ENCODE data around the gene AK4.
A peak's percentile ranks its signal among the peaks of the same experiment; 100 is the strongest.

AK4 gene

GRCh38 chr1:65172936-65173690 lies 25.1 kb downstream of the AK4 start:
- H3K27ac ChIP-seq = no peak overlapping the region
- no peak overlapping the region for H3K4me3 ChIP-seq

GRCh38 chr1:65174585-65174984 lies 26.6 kb downstream of the AK4 start:
- no peak overlapping the region for H3K4me3 ChIP-seq
- no peak overlapping the region for H3K27ac ChIP-seq

- H3K4me3 ChIP-seq = no peak overlapping the region
- H3K27ac ChIP-seq = peak overlapping the region in 3 of 21 experiments; percentile 12 to 16 (median 13)
These were observed 27.4 kb downstream of the AK4 start for GRCh38 chr1:65175171-65176055.

- H3K4me3 ChIP-seq = no peak overlapping the region
- peak overlapping the region in 1 of 21 experiments; percentile 43 for H3K27ac ChIP-seq
These were observed 28.1 kb downstream of the AK4 start for GRCh38 chr1:65176056-65176450.

DNA sequence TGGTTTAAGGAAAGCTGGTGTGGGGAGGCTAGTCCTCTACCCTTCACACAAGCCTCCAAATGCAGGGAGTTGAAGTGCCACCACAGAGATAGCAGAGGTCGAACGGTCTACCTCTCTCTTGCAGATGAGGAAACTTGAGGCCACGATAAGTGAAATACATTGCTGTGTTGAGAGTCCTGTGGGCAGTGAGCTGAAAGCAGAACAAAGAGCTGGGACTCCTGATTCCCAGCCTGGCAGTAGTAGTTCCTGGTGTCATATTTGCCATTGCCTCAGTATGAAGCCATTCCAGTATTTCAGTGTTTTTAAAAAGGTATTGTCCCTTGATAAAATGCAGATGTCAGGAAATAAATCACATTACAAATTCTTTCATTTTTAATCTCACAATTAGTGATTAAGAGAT lies 28.6 kb downstream of the AK4 start:
- Histone ChIP-seq H3K27ac (peak overlapping the region in 1 of 21 experiments; percentile 43), H3K4me3 (no peak overlapping the region)

DNA sequence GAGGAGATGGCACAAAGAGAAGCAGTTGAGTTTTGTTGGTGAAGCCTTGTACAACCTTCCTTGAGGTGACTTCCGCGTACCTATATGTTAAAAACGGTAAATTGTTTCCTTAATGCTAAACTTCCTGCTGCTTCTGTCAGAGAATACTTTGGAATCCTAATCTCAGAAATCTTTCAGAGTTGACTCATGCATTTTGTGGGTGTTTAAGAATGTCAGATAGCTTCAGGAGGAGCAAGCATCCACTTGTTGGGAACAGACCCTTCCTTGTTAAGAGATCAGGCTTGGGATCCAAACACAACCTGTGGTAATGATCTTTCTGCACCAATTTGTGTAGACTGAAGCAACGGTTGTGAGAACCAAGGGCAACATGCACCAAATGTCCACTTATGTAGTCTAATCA lies 29.5 kb downstream of the AK4 start:
- H3K27ac ChIP-seq = peak overlapping the region in 2 of 21 experiments; percentile 29 to 36
- no peak overlapping the region for H3K4me3 ChIP-seq

GRCh38 chr1:65178235-65178634 lies 30.2 kb downstream of the AK4 start:
- no peak overlapping the region for H3K4me3 ChIP-seq

GRCh38 chr1:65179148-65179547 lies 31.1 kb downstream of the AK4 start:
- Histone ChIP-seq H3K27ac (no peak overlapping the region), H3K4me3 (no peak overlapping the region)

More at GRCh38 chr1:65178235-65178634, 30.2 kb downstream of the AK4 start:
- H3K27ac ChIP-seq = peak overlapping the region in 5 of 21 experiments; percentile 1 to 36 (median 14)

DNA sequence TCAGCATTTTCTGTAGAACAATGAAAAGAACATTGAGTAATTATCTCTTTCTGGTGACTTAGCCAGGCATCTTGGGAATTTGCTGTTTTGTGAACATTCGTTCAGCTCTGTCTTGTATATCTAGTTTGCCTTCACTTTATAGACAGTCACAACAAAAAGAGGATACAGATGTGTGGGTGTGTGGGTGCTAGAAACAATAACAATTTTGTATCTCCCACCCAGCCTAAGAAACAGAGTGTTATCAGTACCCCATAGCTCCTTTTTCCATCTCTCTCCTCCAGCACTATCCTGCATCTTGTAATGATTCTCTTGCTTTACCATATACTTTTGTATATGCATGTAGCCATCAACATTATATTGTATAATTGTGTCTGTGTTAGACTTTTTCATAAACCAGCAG lies 33.0 kb downstream of the AK4 start:
- no peak overlapping the region for H3K27ac ChIP-seq
- no peak overlapping the region for H3K4me3 ChIP-seq

DNA sequence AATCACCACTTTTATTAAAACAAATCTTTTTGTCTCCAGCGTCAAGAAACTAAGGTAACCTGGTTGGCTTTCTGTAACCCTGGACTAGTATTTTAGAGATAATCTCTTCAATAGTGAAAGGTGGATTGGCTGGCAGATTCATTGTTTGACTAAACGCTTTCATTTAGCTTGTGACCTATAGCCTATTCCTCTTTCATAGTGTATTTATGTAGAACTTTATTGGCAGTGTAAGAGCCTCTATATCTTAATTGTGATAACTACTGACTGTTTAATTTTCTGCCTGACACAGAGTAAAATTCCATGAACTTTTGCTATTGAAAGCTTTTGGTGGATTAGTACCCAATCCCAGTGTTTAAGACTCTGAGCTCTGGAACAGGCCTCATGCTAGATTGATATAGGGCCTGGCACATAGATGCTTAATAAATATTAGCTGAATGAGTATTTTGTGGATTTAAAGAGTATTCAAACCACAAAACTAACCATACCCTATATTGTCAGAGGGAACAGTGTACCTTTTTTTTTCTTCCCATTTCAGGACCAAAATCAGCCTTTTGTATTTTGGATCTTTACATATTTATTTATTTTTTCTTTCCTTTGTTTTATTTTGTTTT lies 34.8 kb downstream of the AK4 start:
- H3K4me3 ChIP-seq = no peak overlapping the region
- no peak overlapping the region for H3K27ac ChIP-seq

GRCh38 chr1:65189576-65190115 lies 41.6 kb downstream of the AK4 start:
- Histone ChIP-seq H3K4me3 (no peak overlapping the region), H3K27ac (no peak overlapping the region)

DNA sequence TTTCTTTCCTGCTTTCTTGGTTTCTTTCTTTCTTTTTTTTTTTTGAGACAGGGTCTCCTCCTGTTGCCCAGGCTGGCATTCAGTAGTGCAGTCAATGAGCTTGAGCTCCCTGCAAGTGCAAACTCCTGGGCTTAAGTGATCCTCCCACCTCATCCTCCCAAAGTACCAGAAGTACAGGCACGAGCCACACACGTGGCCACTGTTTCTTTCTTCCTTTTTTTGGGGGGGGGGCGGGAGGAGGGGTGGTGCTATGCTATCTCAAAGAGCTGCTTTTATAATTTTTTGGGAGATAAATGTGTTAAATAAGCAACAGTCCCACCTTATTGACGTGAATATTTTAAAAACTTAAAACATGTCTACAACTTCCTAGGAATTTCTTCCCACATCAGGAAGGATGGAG lies 42.2 kb downstream of the AK4 start:
- H3K27ac ChIP-seq = no peak overlapping the region
- H3K4me3 ChIP-seq = no peak overlapping the region

DNA sequence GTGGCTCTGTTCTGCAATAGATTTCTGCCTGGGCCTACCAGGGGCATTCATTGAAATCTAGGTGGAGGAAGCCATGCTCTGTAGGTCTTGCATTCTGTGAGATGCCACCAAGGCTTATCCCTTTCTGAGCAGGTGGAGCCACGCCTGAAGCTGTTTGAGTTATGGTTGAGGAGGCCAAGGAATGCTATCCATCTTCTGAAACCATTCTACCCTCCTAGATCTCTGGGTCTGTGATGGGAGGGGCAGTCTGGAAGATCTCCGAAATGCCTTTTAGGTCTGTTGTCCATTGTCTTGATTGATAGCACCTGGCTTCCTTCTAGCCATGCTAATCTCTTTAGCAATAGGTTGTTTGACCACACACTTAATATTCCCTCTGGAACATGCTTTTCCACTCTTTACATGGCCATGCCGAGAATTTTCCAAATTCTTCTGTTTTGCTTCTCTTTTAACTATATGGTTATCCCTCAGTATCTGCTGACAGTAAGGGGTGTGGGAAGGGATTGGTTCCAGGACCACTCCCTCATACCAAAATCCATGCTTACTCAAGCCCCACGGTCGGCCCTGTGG lies 45.2 kb downstream of the AK4 start:
- H3K27ac ChIP-seq = no peak overlapping the region
- no peak overlapping the region for H3K4me3 ChIP-seq

DNA sequence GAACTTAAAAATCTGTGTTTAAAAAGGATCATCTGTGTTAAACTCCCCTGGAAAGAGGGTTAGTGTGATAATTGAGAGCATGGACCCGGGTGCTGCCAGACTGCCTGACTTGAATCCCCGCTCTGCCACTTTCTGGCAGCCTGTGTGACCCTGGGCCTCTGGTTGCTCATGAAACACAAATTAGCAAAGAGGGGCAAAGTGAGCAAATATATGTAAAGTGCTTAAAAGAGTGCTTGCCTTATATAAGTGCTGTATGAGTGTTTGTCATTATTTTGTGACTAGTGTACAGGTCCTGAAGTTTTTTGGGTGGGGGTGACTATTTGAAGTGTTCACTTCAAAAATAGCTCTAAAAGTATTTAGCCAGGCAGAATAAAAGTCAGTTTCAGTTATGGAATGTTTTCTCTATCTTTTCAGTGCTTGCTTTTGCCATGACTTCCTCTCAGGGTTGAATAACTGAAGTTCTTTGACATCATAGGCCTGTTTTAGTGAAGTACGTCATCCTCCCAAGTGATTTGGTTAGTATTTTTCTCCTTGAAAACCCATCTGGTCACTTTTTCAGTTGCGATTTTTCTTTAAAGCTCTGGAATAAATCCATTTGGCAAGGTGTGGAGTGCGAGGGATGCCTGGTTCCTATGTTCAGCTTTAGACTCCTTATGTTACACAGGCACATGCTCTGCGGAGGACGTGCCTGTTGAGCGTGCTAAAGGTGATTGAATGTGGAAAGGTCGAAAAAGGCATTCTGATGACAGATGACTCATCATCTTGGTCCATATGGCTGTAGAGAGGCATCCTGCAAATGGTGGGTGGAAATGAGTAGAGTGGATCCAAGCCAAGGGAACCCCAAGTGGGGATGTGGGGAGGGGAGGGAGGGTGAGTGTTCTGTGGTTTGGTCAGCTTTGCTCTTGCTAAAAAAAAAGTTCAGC lies 47.8 kb downstream of the AK4 start:
- H3K27ac ChIP-seq = no peak overlapping the region
- H3K4me3 ChIP-seq = no peak overlapping the region

DNA sequence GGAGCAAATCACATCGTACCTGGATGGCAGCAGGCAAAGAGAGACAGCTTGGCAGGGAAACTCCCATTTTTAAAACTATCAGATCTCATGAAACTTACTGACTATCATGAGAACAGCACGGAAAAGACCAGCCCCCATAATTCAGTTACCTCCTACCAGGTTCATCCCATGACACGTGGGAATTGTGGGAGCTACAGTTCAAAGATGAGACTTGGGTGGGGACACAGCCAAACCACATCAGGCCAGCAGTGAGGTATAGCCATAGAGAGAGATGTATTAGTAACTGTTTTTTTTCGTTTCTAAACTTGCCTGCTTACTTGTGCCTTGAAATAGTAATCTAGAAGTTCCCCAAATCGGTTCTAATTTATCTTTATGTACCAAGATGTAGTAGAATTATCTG lies 48.9 kb downstream of the AK4 start:
- Histone ChIP-seq H3K27ac (no peak overlapping the region), H3K4me3 (no peak overlapping the region)

- no peak overlapping the region for H3K4me3 ChIP-seq
- no peak overlapping the region for H3K27ac ChIP-seq
These were observed 49.6 kb downstream of the AK4 start for GRCh38 chr1:65197636-65198035.

- H3K4me3 ChIP-seq = no peak overlapping the region
These were observed 50.1 kb downstream of the AK4 start for GRCh38 chr1:65198096-65198495.

DNA sequence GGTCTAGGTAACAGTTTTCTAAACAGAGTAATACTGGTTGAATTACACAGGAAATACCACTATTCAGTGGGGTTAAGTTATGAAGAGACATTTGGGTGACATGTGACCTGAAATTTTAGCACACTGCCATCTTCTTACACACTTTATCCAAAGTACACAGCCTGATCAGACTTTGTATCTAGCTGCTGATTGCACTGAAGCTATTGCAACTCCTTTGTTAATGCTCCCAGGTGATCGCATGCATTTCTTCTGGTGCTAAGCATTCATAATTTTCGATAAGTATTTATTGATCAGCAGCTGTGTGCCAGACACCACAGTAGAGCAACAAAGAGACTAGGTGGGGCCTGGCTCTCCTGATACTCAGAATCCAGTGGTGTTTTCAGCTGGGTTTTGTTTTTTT lies 52.4 kb downstream of the AK4 start:
- no peak overlapping the region for H3K4me3 ChIP-seq
- no peak overlapping the region for H3K27ac ChIP-seq

More at GRCh38 chr1:65198096-65198495, 50.1 kb downstream of the AK4 start:
- no peak overlapping the region for H3K27ac ChIP-seq

- no peak overlapping the region for H3K27ac ChIP-seq
- no peak overlapping the region for H3K4me3 ChIP-seq
These were observed 58.8 kb downstream of the AK4 start for GRCh38 chr1:65206836-65207235.

All from skin epidermis (tissue), 12 donors.